ENCODE measurements around the gene AQP3. TPM values are rescaled to one million over a fixed set of nuclear protein-coding genes. Genes with fewer than 3 reads are reported as not detected.

The AQP3 gene
- total and polyA plus RNA-seq, 9 of the 15 experiments (the other 6 are each of a cell fraction or from before 2014, with no cell fraction given) = 4.2 to 31.5 (median 17.6) TPM

- TF ChIP-seq CTCF (IDR thresholded peaks at IDR 0.05 in 2 of 3, conservative IDR thresholded peaks at IDR 0.05 in 1 of 3; ENCODE audit: insufficient read depth in 2 of 3, low read depth in 1 of 3, low read length in 3 of 3) = peak; percentile 64 to 90 (median 73)
- no peak for TF ChIP-seq KLF16 (IDR thresholded peaks at IDR 0.05)
- peak; percentile 39 to 71; a peak in 3 of 4 replicates for TF ChIP-seq RAD21 (CRISPR knock-in tag; conservative IDR thresholded peaks at IDR 0.05 in 1 of 2, IDR thresholded peaks at IDR 0.05 in 1 of 2)
- TF ChIP-seq YY1 (IDR thresholded peaks at IDR 0.05; ENCODE audit: borderline replicate concordance in 1 of 3, control insufficient read depth in 1 of 3, extremely low read depth in 1 of 3, insufficient read depth in 3 of 3, insufficient read length in 1 of 3, insufficient replicate concordance in 2 of 3, low read depth in 1 of 3, low read length in 2 of 3) = peak in 1 of 3 experiments; percentile 34
- peak; percentile 48; the same call in 1 of the 2 replicates for TF ChIP-seq POLR2G (IDR thresholded peaks at IDR 0.05; ENCODE audit: low read depth, low read length)
- TF ChIP-seq CTCFL (IDR thresholded peaks at IDR 0.05; ENCODE audit: borderline replicate concordance, insufficient read depth, low read depth, low read length, poor library complexity, severe bottlenecking) = peak; percentile 26
- TF ChIP-seq DPF2 (IDR thresholded peaks at IDR 0.05) = 0 out of 2 replicates have a peak, but pooled peaks have one; percentile 27
- TF ChIP-seq SMC3 (conservative IDR thresholded peaks at IDR 0.05; ENCODE audit: insufficient read depth, low read depth, low read length) = 0 out of 2 replicates have a peak, but pooled peaks have one; percentile 28
- peak; percentile 70 for TF ChIP-seq JUND (IDR thresholded peaks at IDR 0.05; ENCODE audit: borderline replicate concordance, low read depth, low read length)
- no peak; the same call in 2 of the 3 replicates for TF ChIP-seq JUND (tag; IDR thresholded peaks at IDR 0.05; ENCODE audit: borderline replicate concordance, low read depth, low read length)
- TF ChIP-seq TFAP4 (CRISPR knock-in tag; IDR thresholded peaks at IDR 0.05; ENCODE audit: borderline replicate concordance) = peak; percentile 29; the same call in 1 of the 2 replicates
- TF ChIP-seq HNRNPLL (IDR thresholded peaks at IDR 0.05; ENCODE audit: low read depth, low read length, poor library complexity, severe bottlenecking) = peak; percentile 22
- TF ChIP-seq BRF2 (IDR thresholded peaks at IDR 0.05; ENCODE audit: borderline replicate concordance, insufficient read depth, insufficient read length) = no peak
- peak; percentile 66 for TF ChIP-seq FOSL1 (tag; conservative IDR thresholded peaks at IDR 0.05)
These were observed 5.5 kb upstream of the AQP3 start (continued) for GRCh38 chr9:33452828-33453271.

All from K562 (cell line).